GM21717 (cell line): ENCODE measurements around the gene RAD51AP1.

ENCODE experiments used
- ATAC-seq: cut with Tn5 transposase; IDR thresholded peaks from one replicate; pipeline ENCODE4 v1.9.1; 2021; ENCODE audit warnings: mild to moderate bottlenecking, moderate library complexity; ENCODE audit not compliant: unreplicated experiment

The RAD51AP1 gene

DNA sequence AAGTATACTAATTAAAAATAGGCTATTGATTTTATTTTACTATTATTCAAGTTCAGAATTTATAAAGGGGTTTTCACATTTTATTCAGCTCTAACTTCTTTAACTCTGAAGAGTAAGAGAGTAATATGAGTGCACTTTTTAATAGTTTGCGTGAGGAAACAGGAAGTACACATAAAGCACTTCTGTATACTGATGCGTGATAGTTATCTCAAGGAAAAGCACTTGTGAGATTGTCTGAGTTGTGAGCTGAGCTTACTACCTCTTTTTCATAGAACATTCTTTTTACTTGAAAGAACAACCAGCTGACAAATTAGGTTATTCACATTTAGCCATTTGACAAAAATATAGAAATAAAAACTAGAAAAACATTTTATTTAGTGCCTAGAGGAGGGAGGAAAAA, 1.9 kb downstream of the RAD51AP1 start:
- no peak for ATAC-seq

DNA sequence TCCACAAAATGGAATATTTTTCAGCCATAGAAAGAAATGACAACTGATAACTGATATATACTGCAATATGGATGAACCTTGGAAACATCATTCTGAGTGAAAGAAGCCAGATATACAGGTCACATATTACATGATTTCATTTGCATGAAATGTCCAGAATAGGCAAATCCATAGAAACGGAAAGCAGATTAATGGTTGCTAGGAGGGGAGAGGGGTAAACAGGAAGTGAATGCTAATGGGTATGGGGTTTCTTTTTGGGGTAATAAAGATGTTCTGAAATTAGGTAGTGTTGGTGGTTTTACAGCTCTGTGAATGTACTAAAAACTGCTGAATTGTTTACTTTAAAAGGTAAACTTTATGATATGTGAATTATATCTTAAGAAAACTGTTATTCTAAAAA, 6.5 kb downstream of the RAD51AP1 start:
- no peak for ATAC-seq

GRCh38 chr12:4552191-4552590, 13.5 kb downstream of the RAD51AP1 start:
- no peak for ATAC-seq

GRCh38 chr12:4553943-4554342, 15.3 kb downstream of the RAD51AP1 start:
- no peak for ATAC-seq

GRCh38 chr12:4555804-4556203, 17.1 kb downstream of the RAD51AP1 start:
- ATAC-seq = no peak

DNA sequence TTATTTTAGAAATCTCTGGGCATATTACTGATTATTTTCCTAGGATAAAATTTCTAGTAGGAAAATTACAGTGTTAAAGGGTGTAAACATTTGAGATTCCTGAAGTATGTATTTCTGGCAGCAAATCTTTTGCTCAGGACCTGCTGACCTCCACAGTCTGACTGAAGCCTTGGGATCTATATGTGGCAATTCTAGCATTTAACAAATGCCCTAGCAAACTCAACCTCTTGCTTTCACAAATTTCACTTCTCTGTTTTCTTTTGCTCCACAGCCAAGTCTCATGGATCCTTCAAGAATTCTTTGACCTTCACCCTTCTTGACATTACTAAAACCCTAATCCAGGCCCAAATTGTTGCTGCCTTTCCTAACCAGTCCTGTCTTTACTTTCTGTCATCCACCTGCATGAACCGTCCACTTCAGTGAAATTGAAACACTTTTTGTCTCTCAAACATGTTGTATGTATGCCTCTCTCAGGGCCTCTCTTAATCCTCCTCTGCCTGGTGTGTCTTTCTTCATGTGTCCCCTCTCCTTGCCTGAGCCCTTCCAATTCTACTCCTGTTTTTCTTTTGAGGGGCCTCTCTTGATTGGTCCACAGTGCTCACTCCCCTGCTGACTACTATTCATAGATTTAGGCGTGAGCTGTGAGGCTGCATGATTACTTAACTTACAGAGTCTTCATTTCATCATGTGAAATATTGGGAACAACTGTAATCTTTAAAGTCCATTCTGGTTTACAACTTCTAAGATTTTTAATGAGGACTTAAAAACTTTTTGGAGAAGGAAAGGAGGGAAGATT, 18.2 kb downstream of the RAD51AP1 start:
- no peak for ATAC-seq

GRCh38 chr12:4557586-4557985, 18.9 kb downstream of the RAD51AP1 start:
- ATAC-seq = no peak

GRCh38 chr12:4558171-4558570, 19.5 kb downstream of the RAD51AP1 start:
- no peak for ATAC-seq

- no peak for ATAC-seq
Observed at GRCh38 chr12:4562034-4562657, 23.5 kb downstream of the RAD51AP1 start, which contains the start of gene DYRK4. TSS of gene DYRK4 (plus strand) at chr12:4562208. CDS start at chr12:4562246, 38 bp downstream.

DNA sequence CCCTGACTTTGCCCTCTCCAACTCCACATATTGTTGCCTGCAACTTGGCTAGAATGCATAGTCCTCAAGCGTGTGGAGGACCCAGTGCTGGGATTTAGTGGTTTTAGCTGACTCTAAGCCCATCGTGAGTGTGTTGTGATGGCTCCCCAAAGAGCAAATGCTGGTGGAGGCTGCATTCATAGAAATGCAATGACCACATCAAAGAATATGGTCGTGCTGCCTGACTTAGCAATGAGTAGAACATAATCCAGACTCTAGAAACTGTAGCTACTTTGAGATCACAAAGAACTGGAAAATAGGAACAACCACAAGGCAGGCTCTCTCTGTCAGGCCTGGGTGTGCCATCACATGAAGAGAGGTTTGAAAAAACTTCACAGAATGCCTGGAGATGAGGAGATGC, 24.6 kb downstream of the RAD51AP1 start:
- no peak for ATAC-seq

- ATAC-seq = no peak
Observed at GRCh38 chr12:4564818-4565217, 26.1 kb downstream of the RAD51AP1 start.

GRCh38 chr12:4566474-4566873, 27.8 kb downstream of the RAD51AP1 start:
- ATAC-seq = no peak

GRCh38 chr12:4567073-4567881, 28.6 kb downstream of the RAD51AP1 start:
- ATAC-seq = peak; percentile 51

DNA sequence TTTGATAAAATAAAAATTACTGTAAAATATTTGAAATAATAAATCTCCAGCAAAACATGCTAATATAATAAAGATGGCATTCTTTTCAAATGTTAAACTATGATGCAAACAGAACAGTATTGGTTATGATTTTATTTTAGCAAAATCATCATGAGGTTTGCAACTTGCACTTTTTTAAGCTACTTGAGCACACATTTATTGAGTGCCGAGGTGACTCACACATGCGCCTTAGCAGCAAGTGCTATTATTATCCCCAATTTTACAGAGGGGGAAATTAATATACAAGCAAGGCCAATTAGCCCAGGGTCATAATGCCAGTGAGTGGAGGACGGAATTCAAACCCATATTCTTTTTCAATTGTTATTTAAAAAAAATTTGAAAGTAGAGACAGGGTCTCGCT, 30.6 kb downstream of the RAD51AP1 start:
- ATAC-seq = no peak

DNA sequence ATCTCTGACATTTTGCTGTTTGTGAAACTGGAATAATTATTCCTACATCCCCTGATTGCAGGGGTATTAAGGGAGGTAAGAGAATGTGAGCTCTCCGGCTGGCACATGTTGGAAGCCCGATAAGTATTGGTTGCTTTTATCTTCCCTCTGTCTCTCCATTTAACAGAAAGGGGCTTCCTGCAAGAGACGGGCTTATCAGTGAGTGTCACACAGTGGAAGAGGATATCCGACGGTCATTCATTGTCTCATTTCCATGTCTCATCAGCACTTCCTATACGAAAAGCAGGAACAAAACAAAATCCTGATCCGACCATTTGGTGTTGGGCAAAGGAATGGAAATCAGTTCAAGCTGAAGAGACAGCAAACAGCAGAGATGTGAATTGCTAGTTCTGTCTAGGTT, 34.0 kb downstream of the RAD51AP1 start:
- ATAC-seq = no peak

DNA sequence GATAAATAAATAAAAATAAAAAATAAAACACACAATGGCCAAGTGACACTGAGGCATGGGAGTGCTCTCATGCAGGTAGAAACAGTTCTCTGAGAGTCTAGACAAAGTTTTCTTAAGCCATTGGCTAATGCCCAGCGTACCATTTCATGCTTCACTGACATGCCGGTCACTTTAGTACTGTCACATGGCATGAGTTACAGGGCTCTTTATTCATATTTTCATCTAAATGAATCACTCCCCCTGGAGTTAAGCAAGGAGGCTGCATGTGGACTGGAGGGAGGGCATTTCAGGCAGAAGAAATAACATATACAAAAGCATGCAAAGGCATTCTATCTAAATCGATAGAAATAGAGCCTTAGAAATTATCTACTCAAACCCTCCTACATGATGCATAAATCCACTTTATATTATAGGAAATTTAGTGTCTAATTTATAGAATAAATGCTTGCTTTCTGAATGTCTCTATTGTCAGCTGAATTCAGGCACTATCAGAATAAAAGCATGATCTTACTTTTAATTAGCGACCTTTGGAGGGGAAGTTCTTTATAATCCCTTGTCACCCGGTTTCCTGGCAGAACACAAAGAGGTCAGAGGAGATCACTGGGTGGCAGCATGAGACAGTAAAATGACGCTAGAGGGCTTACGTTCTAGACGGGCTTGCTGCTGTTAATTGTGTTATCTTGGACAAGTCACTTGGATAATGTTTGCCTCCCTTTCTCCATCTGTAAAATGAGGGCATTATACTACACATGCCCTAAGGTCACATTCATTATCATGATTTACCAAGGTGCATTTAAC, 40.8 kb downstream of the RAD51AP1 start:
- ATAC-seq = no peak

DNA sequence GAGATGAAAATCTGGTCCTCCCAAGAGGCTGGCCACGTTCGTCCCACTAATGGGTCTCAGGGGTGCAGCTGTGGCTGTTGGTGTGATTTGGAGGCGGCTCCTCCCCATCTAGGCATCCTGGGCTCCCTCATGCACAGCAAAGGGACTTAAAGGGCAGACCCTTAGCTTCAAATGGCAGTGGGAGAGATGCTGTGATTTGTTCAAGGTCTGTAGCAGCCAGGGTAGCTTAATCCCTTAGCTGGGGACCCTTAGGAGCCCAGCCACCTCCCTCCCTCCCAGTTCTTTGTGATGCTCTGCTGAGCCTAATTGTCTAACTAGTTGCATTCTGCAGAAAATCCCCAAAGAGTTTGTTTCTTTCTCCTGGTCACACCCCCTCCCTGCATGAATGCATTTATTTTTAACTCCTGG, 41.6 kb downstream of the RAD51AP1 start:
- ATAC-seq = no peak

DNA sequence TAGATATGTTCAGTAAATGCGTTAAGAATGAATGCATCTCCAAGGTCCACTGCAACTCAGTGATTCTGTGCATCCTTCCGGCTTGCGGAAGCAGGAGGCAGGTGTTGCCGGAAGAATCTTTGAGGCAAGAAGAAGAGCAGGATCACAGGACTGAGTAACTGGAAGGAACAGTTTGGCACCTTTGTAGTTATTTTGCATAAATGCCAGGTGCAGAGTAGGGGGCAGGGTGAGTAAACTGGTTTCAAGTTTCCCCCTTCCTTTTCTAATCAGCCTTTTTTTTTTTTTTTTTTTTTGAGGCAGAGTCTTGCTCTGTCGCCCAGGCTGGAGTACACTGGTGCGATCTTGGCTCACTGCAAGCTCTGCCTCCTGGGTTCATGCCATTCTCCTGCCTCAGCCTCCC, 45.6 kb downstream of the RAD51AP1 start:
- no peak for ATAC-seq

DNA sequence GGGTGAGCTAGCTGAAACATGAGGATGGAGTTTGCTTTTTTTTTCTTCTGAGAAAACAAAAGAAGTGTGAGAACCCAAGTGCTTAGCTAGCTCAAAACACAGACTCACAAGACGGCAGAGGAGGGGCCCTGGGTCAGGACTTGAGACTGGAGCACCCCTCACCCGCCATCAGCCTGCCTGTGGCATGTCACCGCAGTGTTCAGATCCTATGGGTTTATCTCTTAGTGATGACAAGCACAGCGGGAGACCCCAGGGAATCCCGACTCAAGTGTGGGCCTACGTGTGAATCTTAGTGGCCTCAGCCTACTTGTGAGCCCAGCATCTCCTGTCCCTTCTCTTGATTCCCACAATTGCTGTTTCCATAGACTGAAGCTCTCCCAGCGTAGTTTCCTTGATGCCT, 46.2 kb downstream of the RAD51AP1 start:
- ATAC-seq = no peak

DNA sequence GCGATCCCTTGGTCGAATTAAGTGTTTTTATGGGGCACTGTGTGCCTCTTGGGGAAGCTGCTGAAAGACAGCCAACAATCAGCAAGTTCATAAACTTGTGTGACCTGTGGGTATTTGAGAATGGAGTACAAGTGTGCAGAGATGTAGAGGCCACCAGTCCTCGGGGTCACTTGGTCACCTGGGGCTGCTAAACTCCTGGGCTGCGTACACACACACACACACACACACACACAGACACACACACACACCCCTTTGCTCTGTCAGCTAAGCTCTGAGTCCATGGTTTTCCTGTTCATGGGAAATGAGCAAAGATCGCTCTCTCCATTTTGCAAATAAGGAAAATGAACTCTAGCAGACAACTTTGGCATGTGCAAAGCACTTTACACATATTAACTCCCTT, 47.8 kb downstream of the RAD51AP1 start:
- ATAC-seq = no peak

- ATAC-seq = no peak
Observed at GRCh38 chr12:4587108-4587507, 48.4 kb downstream of the RAD51AP1 start.
